ENCODE results near the gene CIZ1. TPM values are rescaled to one million over a fixed set of nuclear protein-coding genes. Genes with fewer than 3 reads are reported as not detected.
A peak's percentile ranks its signal among the peaks of the same experiment; 100 is the strongest.

Gene CIZ1
- total and polyA plus RNA-seq, 9 of the 15 experiments (the other 6 are each of a cell fraction or from before 2014, with no cell fraction given), result 6.6 to 329 (median 87.8) TPM

DNA sequence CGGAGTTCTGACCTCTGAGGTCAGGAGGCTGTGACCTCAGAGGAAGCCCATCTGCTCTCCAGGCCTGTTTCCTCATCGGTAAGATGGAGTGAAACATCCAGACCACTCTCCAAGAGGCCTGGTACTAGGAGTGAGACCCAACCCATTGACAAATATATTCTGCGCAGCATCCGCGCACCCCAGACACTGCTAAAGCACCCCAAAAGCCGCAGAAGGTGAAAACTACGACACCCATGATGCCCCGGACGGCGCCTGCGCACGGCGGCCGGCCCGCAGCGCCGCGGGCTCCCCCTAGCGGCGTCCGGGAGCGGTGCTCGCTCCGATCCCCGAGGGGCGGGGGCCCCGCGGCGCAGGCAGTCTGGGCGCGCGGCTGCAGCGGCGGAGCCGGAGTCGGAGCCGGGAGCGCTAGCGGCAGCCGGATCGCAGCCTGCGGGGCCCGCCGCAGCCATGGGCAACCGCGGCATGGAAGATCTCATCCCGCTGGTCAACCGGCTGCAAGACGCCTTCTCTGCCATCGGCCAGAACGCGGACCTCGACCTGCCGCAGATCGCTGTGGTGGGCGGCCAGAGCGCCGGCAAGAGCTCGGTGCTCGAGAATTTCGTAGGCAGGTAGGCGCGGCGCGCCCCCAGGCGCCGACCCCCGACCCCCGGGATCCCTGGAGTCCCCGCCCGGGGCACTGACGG, 11.8 kb upstream of the CIZ1 start, which contains the start of gene DNM1 (continued):
- TF ChIP-seq, protein P1, sequence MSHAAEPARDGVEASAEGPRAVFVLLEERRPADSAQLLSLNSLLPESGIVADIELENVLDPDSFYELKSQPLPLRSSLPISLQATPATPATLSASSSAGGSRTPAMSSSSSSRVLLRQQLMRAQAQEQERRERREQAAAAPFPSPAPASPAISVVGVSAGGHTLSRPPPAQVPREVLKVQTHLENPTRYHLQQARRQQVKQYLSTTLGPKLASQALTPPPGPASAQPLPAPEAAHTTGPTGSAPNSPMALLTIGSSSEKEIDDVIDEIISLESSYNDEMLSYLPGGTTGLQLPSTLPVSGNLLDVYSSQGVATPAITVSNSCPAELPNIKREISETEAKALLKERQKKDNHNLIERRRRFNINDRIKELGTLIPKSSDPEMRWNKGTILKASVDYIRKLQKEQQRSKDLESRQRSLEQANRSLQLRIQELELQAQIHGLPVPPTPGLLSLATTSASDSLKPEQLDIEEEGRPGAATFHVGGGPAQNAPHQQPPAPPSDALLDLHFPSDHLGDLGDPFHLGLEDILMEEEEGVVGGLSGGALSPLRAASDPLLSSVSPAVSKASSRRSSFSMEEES (CRISPR knock-in tag; IDR thresholded peaks at IDR 0.05), result no peak; the same call in 1 of the 2 replicates
- TF ChIP-seq CBX1 (IDR thresholded peaks at IDR 0.05; ENCODE audit: low read depth) (no peak), TEAD2 (tag; IDR thresholded peaks at IDR 0.05) (no peak), POLR2A (conservative IDR thresholded peaks at IDR 0.05) (no peak), SIN3B (IDR thresholded peaks at IDR 0.05; ENCODE audit: low read depth) (no peak), ZNF212 (CRISPR knock-in tag; IDR thresholded peaks at IDR 0.05) (0 out of 2 replicates have a peak, but pooled peaks have one; percentile 34), POLR2G (IDR thresholded peaks at IDR 0.05; ENCODE audit: low read depth, low read length) (peak; percentile 69), DNMT1 (IDR thresholded peaks at IDR 0.05) (no peak), KLF6 (CRISPR knock-in tag; IDR thresholded peaks at IDR 0.05; ENCODE audit: borderline replicate concordance) (peak; percentile 52; the same call in 1 of the 2 replicates), RBBP5 (IDR thresholded peaks at IDR 0.05; ENCODE audit: borderline replicate concordance, insufficient read depth, low read length, poor library complexity, severe bottlenecking) (peak; percentile 82), ZNF174 (CRISPR knock-in tag; IDR thresholded peaks at IDR 0.05) (0 out of 2 replicates have a peak, but pooled peaks have one; percentile 45), ZKSCAN8 (CRISPR knock-in tag; IDR thresholded peaks at IDR 0.05) (no peak)
- TF ChIP-seq, protein P2, sequence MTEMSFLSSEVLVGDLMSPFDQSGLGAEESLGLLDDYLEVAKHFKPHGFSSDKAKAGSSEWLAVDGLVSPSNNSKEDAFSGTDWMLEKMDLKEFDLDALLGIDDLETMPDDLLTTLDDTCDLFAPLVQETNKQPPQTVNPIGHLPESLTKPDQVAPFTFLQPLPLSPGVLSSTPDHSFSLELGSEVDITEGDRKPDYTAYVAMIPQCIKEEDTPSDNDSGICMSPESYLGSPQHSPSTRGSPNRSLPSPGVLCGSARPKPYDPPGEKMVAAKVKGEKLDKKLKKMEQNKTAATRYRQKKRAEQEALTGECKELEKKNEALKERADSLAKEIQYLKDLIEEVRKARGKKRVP (CRISPR knock-in tag; IDR thresholded peaks at IDR 0.05), result peak; percentile 63
- TF ChIP-seq, protein P3, sequence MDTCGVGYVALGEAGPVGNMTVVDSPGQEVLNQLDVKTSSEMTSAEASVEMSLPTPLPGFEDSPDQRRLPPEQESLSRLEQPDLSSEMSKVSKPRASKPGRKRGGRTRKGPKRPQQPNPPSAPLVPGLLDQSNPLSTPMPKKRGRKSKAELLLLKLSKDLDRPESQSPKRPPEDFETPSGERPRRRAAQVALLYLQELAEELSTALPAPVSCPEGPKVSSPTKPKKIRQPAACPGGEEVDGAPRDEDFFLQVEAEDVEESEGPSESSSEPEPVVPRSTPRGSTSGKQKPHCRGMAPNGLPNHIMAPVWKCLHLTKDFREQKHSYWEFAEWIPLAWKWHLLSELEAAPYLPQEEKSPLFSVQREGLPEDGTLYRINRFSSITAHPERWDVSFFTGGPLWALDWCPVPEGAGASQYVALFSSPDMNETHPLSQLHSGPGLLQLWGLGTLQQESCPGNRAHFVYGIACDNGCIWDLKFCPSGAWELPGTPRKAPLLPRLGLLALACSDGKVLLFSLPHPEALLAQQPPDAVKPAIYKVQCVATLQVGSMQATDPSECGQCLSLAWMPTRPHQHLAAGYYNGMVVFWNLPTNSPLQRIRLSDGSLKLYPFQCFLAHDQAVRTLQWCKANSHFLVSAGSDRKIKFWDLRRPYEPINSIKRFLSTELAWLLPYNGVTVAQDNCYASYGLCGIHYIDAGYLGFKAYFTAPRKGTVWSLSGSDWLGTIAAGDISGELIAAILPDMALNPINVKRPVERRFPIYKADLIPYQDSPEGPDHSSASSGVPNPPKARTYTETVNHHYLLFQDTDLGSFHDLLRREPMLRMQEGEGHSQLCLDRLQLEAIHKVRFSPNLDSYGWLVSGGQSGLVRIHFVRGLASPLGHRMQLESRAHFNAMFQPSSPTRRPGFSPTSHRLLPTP (IDR thresholded peaks at IDR 0.05; ENCODE audit: borderline replicate concordance, extremely low read depth, insufficient read length), result no peak
- TF ChIP-seq, protein P4, sequence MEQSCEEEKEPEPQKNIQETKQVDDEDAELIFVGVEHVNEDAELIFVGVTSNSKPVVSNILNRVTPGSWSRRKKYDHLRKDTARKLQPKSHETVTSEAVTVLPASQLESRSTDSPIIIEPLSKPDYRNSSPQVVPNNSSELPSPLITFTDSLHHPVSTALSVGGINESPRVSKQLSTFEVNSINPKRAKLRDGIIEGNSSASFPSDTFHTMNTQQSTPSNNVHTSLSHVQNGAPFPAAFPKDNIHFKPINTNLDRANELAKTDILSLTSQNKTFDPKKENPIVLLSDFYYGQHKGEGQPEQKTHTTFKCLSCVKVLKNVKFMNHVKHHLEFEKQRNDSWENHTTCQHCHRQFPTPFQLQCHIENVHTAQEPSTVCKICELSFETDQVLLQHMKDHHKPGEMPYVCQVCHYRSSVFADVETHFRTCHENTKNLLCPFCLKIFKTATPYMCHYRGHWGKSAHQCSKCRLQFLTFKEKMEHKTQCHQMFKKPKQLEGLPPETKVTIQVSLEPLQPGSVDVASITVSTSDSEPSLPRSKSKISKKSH (CRISPR knock-in tag; IDR thresholded peaks at IDR 0.05), result 0 out of 2 replicates have a peak, but pooled peaks have one; percentile 60
- TF ChIP-seq, protein P5, sequence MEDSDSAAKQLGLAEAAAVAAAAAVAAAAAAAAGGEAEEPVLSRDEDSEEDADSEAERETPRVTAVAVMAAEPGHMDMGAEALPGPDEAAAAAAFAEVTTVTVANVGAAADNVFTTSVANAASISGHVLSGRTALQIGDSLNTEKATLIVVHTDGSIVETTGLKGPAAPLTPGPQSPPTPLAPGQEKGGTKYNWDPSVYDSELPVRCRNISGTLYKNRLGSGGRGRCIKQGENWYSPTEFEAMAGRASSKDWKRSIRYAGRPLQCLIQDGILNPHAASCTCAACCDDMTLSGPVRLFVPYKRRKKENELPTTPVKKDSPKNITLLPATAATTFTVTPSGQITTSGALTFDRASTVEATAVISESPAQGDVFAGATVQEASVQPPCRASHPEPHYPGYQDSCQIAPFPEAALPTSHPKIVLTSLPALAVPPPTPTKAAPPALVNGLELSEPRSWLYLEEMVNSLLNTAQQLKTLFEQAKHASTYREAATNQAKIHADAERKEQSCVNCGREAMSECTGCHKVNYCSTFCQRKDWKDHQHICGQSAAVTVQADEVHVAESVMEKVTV (CRISPR knock-in tag; IDR thresholded peaks at IDR 0.05), result no peak
- TF ChIP-seq, protein P6, sequence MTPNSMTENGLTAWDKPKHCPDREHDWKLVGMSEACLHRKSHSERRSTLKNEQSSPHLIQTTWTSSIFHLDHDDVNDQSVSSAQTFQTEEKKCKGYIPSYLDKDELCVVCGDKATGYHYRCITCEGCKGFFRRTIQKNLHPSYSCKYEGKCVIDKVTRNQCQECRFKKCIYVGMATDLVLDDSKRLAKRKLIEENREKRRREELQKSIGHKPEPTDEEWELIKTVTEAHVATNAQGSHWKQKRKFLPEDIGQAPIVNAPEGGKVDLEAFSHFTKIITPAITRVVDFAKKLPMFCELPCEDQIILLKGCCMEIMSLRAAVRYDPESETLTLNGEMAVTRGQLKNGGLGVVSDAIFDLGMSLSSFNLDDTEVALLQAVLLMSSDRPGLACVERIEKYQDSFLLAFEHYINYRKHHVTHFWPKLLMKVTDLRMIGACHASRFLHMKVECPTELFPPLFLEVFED (CRISPR knock-in tag; conservative IDR thresholded peaks at IDR 0.05), result peak; percentile 74; the same call in 1 of the 2 replicates

All from K562 (cell line).